ENCODE results near the gene HHAT.

- TF ChIP-seq CTCF (IDR thresholded peaks at IDR 0.05) (no peak), POLR2AphosphoS5 (IDR thresholded peaks at IDR 0.05) (no peak), POLR2A (IDR thresholded peaks at IDR 0.05) (no peak)
Measured at GRCh38 chr1:210678306-210678705, 349.6 kb downstream of the HHAT start.

All from breast epithelium (tissue), 3 donors.